Subcutaneous adipose tissue (tissue), 4 donors: ENCODE data around the gene GFRA1. TPM values are rescaled to one million over a fixed set of nuclear protein-coding genes. Genes with fewer than 3 reads are reported as not detected.

Experiments used
- CTCF ChIP-seq: fragments of 450-650 bp; IDR thresholded peaks from one replicate; pipeline ENCODE4 v1.5.1; 2016; ENCODE audit warnings: low read depth, mild to moderate bottlenecking, control low read depth, antibody characterized with exemption, moderate library complexity
- total RNA-seq, 4 donors: library from RNA; depleted of rRNA; stranded (reverse); fragments of >200 nt; gene quantifications; one replicate each; pipeline ENCODE4 v1.1.0, GENCODE V29; 2016

The GFRA1 gene
- total RNA-seq, 4 donors from 2014 or later = 47.8 to 152 (median 69.4) TPM

- TF ChIP-seq CTCF = no peak
These were observed 33.8 kb downstream of the GFRA1 start for GRCh38 chr10:116239229-116239628.

- no peak for TF ChIP-seq CTCF
These were observed 35.0 kb downstream of the GFRA1 start for GRCh38 chr10:116237970-116238369.

GRCh38 chr10:116237260-116237659, 35.7 kb downstream of the GFRA1 start:
- TF ChIP-seq CTCF = no peak

- TF ChIP-seq CTCF = no peak
These were observed 39.8 kb downstream of the GFRA1 start for GRCh38 chr10:116233230-116233629.

GRCh38 chr10:116232613-116233012, 40.4 kb downstream of the GFRA1 start:
- no peak for TF ChIP-seq CTCF

GRCh38 chr10:116226766-116227165, 46.2 kb downstream of the GFRA1 start:
- no peak for TF ChIP-seq CTCF

GRCh38 chr10:116226053-116226452, 47.0 kb downstream of the GFRA1 start:
- no peak for TF ChIP-seq CTCF
